Measurements from ENCODE around the gene NAALADL2.

Gene NAALADL2

GRCh38 chr3:175349168-175349567 lies 490.0 kb downstream of the NAALADL2 start:
- Histone ChIP-seq H3K4me3 (ENCODE audit: low read depth, low read length) (no peak overlapping the region), H3K14ac (ENCODE audit: low read length) (no peak overlapping the region), H3K18ac (ENCODE audit: low read length) (no peak overlapping the region), H3K4me2 (ENCODE audit: low read length) (no peak overlapping the region), H2BK12ac (ENCODE audit: low read length) (no peak overlapping the region), H3K4ac (ENCODE audit: low read depth, low read length) (no peak overlapping the region), H2AFZ (ENCODE audit: insufficient read depth, low read length, poor library complexity) (no peak overlapping the region), H2AK5ac (ENCODE audit: low read length) (no peak overlapping the region), H3K79me1 (ENCODE audit: low read length) (no peaks in the 10 kb centered on the region), H3K27ac (ENCODE audit: low read depth, low read length) (no peak overlapping the region), H3K4me1 (ENCODE audit: control insufficient read depth in 1 of 2, insufficient read depth in 2 of 2, low read length in 2 of 2) (no peaks in the 10 kb centered on the region), H3K36me3 (ENCODE audit: control insufficient read depth in 1 of 2, insufficient read depth in 2 of 2, low read length in 2 of 2) (no peaks in the 10 kb centered on the region), H3K79me2 (ENCODE audit: control insufficient read depth, insufficient read depth, low read length, poor library complexity) (no peaks in the 10 kb centered on the region), H3K27me3 (ENCODE audit: insufficient read depth, low read length) (no peaks in the 10 kb centered on the region), H2BK5ac (ENCODE audit: low read depth, low read length, poor library complexity) (no peak overlapping the region), H3K9ac (ENCODE audit: low read length) (no peak overlapping the region), H4K91ac (ENCODE audit: low read depth, low read length) (no peak overlapping the region), H3K9me3 (ENCODE audit: insufficient read depth, low read depth, low read length) (no peaks in the 10 kb centered on the region), H3K23ac (ENCODE audit: low read length) (no peak overlapping the region), H4K8ac (ENCODE audit: low read depth, low read length) (no peak overlapping the region), H2BK120ac (ENCODE audit: insufficient read depth, low read length, poor library complexity) (no peak overlapping the region), H4K12ac (ENCODE audit: low read depth, low read length) (no peak overlapping the region)
- no CpG with 5 or more reads among the region's 2 CpGs for WGBS (ENCODE audit: extremely low coverage, insufficient coverage, insufficient read length)
- no peak for DNase-seq

GRCh38 chr3:175355801-175356335 lies 496.7 kb downstream of the NAALADL2 start:
- no peak overlapping the region for H3K27ac ChIP-seq (ENCODE audit: low read depth, low read length)

GRCh38 chr3:175356899-175357324 lies 497.8 kb downstream of the NAALADL2 start:
- Histone ChIP-seq H3K4ac (ENCODE audit: low read depth, low read length) (no peak overlapping the region), H3K27me3 (ENCODE audit: insufficient read depth, low read length) (no peaks in the 10 kb centered on the region), H4K8ac (ENCODE audit: low read depth, low read length) (no peak overlapping the region), H3K23ac (ENCODE audit: low read length) (no peak overlapping the region), H2BK12ac (ENCODE audit: low read length) (no peak overlapping the region), H4K12ac (ENCODE audit: low read depth, low read length) (no peak overlapping the region), H3K27ac (ENCODE audit: low read depth, low read length) (no peak overlapping the region), H3K4me1 (ENCODE audit: control insufficient read depth in 1 of 2, insufficient read depth in 2 of 2, low read length in 2 of 2) (no peaks in the 10 kb centered on the region), H3K18ac (ENCODE audit: low read length) (no peak overlapping the region), H2AK5ac (ENCODE audit: low read length) (no peak overlapping the region), H2BK120ac (ENCODE audit: insufficient read depth, low read length, poor library complexity) (no peak overlapping the region), H3K9ac (ENCODE audit: low read length) (no peak overlapping the region), H3K4me3 (ENCODE audit: low read depth, low read length) (no peak overlapping the region), H3K4me2 (ENCODE audit: low read length) (no peak overlapping the region), H3K14ac (ENCODE audit: low read length) (no peak overlapping the region), H3K79me1 (ENCODE audit: low read length) (no peaks in the 10 kb centered on the region), H3K79me2 (ENCODE audit: control insufficient read depth, insufficient read depth, low read length, poor library complexity) (no peaks in the 10 kb centered on the region), H2AFZ (ENCODE audit: insufficient read depth, low read length, poor library complexity) (no peak overlapping the region), H4K91ac (ENCODE audit: low read depth, low read length) (no peak overlapping the region), H3K36me3 (ENCODE audit: control insufficient read depth in 1 of 2, insufficient read depth in 2 of 2, low read length in 2 of 2) (no peaks in the 10 kb centered on the region), H3K9me3 (ENCODE audit: insufficient read depth, low read depth, low read length) (no peaks in the 10 kb centered on the region), H2BK5ac (ENCODE audit: low read depth, low read length, poor library complexity) (no peak overlapping the region)
- WGBS (ENCODE audit: extremely low coverage, insufficient coverage, insufficient read length), result no CpG with 5 or more reads among the region's 3 CpGs
- no peak for DNase-seq

More at GRCh38 chr3:175355801-175356335, 496.7 kb downstream of the NAALADL2 start:
- no peak overlapping the region for H2BK5ac ChIP-seq (ENCODE audit: low read depth, low read length, poor library complexity)
- no peaks in the 10 kb centered on the region for H3K36me3 ChIP-seq (ENCODE audit: control insufficient read depth in 1 of 2, insufficient read depth in 2 of 2, low read length in 2 of 2)
- H2AK5ac ChIP-seq (ENCODE audit: low read length), result no peak overlapping the region
- no peak overlapping the region for H2BK120ac ChIP-seq (ENCODE audit: insufficient read depth, low read length, poor library complexity)
- no peak overlapping the region for H2BK12ac ChIP-seq (ENCODE audit: low read length)
- H4K12ac ChIP-seq (ENCODE audit: low read depth, low read length), result no peak overlapping the region
- no peak overlapping the region for H2AFZ ChIP-seq (ENCODE audit: insufficient read depth, low read length, poor library complexity)
- H4K8ac ChIP-seq (ENCODE audit: low read depth, low read length), result no peak overlapping the region
- no peak overlapping the region for H3K9ac ChIP-seq (ENCODE audit: low read length)
- H3K27me3 ChIP-seq (ENCODE audit: insufficient read depth, low read length), result no peaks in the 10 kb centered on the region
- H3K4ac ChIP-seq (ENCODE audit: low read depth, low read length), result no peak overlapping the region
- no peak overlapping the region for H3K4me3 ChIP-seq (ENCODE audit: low read depth, low read length)
- no peak overlapping the region for H3K23ac ChIP-seq (ENCODE audit: low read length)
- H3K18ac ChIP-seq (ENCODE audit: low read length), result no peak overlapping the region
- H3K14ac ChIP-seq (ENCODE audit: low read length), result no peak overlapping the region
- no peak for DNase-seq
- H3K4me1 ChIP-seq (ENCODE audit: control insufficient read depth in 1 of 2, insufficient read depth in 2 of 2, low read length in 2 of 2), result no peaks in the 10 kb centered on the region
- H3K79me1 ChIP-seq (ENCODE audit: low read length), result no peaks in the 10 kb centered on the region
- no CpG with 5 or more reads among the region's 3 CpGs for WGBS (ENCODE audit: extremely low coverage, insufficient coverage, insufficient read length)
- H4K91ac ChIP-seq (ENCODE audit: low read depth, low read length), result no peak overlapping the region
- no peak overlapping the region for H3K4me2 ChIP-seq (ENCODE audit: low read length)
- H3K9me3 ChIP-seq (ENCODE audit: insufficient read depth, low read depth, low read length), result no peaks in the 10 kb centered on the region
- H3K79me2 ChIP-seq (ENCODE audit: control insufficient read depth, insufficient read depth, low read length, poor library complexity), result no peaks in the 10 kb centered on the region

DNA sequence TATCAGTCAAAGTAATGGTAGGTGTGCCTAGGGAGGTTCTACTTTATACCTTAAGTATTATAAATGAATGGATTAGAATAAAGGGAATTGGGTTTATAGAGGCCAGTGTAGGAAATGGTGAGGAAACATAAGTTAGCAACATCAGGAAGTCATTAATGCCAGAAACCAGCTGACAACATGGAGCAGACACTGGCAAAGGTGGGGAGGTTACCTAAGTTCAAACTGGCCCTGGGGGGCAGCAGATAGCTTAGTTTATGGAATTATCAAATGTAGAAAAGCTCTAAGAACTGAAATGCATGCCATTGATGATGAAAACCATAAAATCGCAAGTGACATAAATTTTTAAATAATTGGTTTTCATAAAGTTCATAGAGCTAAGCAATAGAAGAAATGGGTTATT lies 498.6 kb downstream of the NAALADL2 start:
- Histone ChIP-seq H3K4me2 (ENCODE audit: low read length) (no peak overlapping the region), H3K9me3 (ENCODE audit: insufficient read depth, low read depth, low read length) (no peaks in the 10 kb centered on the region), H2BK12ac (ENCODE audit: low read length) (no peak overlapping the region), H2BK120ac (ENCODE audit: insufficient read depth, low read length, poor library complexity) (no peak overlapping the region), H3K4ac (ENCODE audit: low read depth, low read length) (no peak overlapping the region), H3K79me1 (ENCODE audit: low read length) (no peaks in the 10 kb centered on the region), H2AK5ac (ENCODE audit: low read length) (no peak overlapping the region), H3K18ac (ENCODE audit: low read length) (no peak overlapping the region), H4K12ac (ENCODE audit: low read depth, low read length) (no peak overlapping the region), H4K8ac (ENCODE audit: low read depth, low read length) (no peak overlapping the region), H3K79me2 (ENCODE audit: control insufficient read depth, insufficient read depth, low read length, poor library complexity) (no peaks in the 10 kb centered on the region), H3K9ac (ENCODE audit: low read length) (no peak overlapping the region), H2AFZ (ENCODE audit: insufficient read depth, low read length, poor library complexity) (no peak overlapping the region), H2BK5ac (ENCODE audit: low read depth, low read length, poor library complexity) (no peak overlapping the region), H3K27me3 (ENCODE audit: insufficient read depth, low read length) (no peaks in the 10 kb centered on the region), H3K4me3 (ENCODE audit: low read depth, low read length) (no peak overlapping the region), H4K91ac (ENCODE audit: low read depth, low read length) (no peak overlapping the region), H3K36me3 (ENCODE audit: control insufficient read depth in 1 of 2, insufficient read depth in 2 of 2, low read length in 2 of 2) (no peaks in the 10 kb centered on the region), H3K14ac (ENCODE audit: low read length) (no peak overlapping the region), H3K27ac (ENCODE audit: low read depth, low read length) (no peak overlapping the region), H3K4me1 (ENCODE audit: control insufficient read depth in 1 of 2, insufficient read depth in 2 of 2, low read length in 2 of 2) (no peaks in the 10 kb centered on the region), H3K23ac (ENCODE audit: low read length) (no peak overlapping the region)
- no CpG with 5 or more reads among the region's 1 CpG for whole genome bisulfite sequencing (ENCODE audit: extremely low coverage, insufficient coverage, insufficient read length)
- no peak for DNase-seq

Data from trophoblast cell (in vitro differentiated cells and primary cell).